Stimulated activated CD8-positive, alpha-beta memory T cell treated with anti-CD3 and anti-CD28 coated beads, Interleukin-4, amount 100 ng/mL, for 1 hour (primary cell): ENCODE results near the gene HNF1A.

Source experiments
- DNase-seq, 2 donors: peaks; one replicate each; pipeline ENCODE4 v3.0.0-alpha.2; 2020; ENCODE audit warnings: low read depth in 2 of 2, low spot score in 1 of 2

HNF1A gene

GRCh38 chr12:120959111-120959878 is 19.0 kb upstream of the HNF1A start:
- DNase-seq = no peak

DNA sequence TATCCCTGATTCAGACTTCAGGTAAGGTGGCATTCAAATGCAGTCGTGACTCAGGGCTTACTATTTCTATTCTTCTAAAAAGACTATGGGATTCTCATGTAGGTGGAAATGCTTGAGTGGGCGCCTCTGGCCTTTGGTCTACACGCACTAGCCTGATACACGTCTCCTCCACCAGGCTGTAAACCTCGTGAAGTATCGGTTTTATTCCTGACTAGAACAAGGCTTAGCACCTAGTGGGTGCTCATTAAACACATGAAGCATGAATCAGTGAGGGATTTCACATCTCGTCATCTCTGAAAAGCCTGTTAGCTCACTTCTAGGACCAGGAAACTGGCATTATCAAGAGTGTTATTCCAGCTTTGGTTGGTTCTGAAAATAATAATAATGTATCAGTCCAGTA is 17.7 kb upstream of the HNF1A start:
- no peak for DNase-seq

DNA sequence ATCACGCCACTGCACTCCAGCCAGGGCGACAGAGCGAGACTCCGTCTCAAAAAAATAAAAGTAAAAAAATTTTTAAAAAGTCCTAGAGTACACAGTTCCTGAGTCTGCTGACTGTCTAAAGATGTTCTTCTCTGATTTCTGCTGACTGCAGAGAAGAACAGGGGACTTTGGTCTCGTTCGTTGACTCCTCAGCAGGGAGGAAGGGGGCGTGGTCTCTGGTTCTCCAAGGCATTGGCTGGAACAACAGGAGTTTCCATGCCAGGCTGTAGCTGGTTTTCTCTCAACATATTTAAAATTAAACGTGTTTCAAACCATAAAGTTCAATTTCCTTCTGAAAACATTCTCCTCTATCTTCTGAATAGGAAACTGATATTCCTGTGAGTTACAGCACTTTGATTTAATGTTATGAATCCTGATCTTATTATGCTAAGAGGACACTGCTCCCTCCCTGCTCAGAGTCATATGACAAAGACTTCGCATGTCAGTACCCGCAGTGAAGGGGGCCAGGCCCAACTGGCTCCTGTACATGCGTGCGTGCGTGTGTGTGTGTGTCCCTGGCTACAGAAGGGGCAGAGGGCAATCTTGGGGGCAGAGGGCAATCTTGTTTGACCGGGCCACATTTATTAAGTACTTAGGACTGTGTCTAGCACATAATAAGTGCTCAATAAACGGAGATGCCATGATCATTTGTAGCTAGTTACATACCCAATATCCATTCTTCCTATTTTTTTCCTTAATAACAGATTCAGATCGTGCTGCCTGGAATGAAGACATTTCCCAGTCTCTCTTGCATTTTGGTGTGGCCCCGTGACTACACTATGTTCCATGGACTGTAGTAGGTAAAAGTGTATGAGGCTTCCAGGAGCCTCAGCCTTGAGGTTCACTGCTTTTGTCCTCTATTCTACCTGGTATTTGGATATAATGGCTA is 16.5 kb upstream of the HNF1A start:
- no peak for DNase-seq

GRCh38 chr12:120962532-120963020 is 15.8 kb upstream of the HNF1A start:
- no peak for DNase-seq

DNA sequence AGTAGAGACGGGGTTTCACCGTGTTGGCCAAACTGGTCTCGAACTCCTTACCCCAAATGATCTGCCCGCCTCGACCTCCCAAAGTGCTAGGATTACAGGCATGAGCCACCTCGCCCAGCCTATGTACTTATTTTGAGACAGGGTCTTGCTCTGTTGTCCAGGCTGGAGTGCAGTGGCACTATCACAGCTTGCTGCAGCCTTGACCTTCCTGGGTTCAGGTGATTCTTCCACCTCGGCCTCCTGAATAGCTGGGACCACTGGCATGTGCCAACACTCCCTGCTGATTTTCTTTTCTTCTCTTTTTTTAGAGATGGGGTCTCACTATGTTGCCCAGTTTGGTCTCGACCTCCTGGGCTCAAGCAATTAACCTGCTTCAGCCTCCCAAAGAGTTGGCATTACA is 14.0 kb upstream of the HNF1A start:
- no peak for DNase-seq

GRCh38 chr12:120965534-120966091 is 12.7 kb upstream of the HNF1A start:
- no peak for DNase-seq

DNA sequence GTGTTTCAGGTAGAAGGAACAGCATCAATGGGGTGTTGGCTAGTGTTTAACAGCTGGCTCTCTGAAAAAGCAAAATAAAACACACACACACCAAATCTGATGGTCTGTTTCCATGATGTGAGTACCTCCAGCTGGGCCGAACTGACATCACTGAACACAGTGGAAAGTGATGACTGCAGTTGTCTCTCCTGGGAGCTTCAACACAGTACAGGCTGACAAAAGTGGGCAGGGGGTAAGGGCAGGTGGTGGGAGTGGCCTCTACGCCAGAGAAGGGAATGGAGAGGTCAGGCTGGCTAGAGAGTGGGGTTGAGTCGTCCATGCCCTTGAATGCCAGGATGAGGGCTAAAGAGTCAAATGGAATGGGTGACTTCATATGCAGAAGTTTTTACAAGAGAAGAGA is 8.0 kb upstream of the HNF1A start:
- no peak for DNase-seq

DNA sequence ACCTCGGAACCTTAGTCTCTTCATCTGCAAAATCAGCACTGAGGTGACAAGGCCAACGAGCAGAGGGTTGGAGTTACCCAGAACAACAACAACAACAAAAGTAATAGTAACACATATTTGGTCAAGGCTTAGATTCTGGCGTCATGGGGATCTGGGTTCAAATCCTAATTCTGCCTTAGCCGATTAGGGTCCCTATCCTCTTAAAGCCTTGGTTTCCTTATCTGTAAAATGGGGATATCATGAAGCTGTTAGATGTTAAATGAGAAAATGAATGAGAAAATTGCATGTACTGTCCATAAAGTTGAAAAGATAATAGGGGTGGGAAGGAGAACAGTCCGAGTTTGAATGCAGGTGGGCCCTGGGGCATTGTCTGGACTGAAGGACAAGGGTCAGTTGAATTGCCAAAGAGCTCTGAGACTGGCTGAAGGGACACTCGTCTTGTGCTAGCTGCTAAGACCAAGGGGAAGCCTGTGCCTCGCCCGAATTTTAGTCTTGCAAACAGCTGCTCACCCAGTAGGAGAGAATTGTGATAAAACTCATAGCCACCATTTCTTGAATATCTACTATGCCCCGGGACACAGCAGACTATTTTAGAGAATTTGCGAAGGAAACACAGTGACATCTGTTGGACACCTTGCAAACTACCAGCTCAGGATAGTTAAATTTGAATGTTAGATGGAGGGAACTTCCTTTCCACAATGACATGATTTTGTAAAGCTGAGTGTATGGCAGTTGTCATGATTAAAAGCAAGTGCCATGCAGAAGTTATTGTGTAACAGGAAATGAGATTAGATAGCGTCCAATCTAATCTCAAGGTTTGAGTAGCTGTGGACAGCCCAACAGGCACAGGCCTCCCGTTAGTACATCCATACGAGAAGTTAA is 6.8 kb upstream of the HNF1A start:
- no peak for DNase-seq

DNA sequence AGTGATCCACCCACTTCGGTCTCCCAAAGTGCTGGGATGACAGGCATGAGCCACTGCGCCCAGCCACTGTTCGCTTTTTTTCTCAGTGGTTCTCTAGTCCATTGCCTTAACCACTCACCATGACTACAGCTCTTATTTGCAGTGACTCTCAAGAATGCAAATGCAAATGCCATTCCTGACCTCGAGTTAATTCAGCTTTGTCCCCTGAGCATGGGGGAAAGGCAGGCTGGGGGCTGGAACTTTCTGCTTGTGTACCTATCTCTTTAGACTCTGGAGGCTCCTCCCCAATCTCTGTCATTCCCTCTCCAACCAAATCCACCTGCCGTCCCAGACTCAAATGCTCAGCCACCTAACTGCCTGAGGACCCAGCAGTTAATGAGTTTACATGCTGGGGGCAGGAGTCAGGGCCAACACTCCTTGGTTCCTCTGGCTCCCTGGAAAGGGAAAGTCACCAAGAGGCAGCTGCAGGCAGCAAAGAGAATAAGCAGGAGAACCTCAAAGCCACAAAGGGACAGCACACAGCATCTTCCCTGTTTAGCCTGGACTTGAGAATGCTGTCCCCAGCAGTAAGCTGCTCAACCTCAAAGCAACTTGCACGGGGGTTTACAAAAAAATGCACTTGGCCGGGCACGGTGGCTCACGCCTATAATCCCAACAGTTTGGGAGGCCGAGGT is 5.3 kb upstream of the HNF1A start:
- no peak for DNase-seq

DNA sequence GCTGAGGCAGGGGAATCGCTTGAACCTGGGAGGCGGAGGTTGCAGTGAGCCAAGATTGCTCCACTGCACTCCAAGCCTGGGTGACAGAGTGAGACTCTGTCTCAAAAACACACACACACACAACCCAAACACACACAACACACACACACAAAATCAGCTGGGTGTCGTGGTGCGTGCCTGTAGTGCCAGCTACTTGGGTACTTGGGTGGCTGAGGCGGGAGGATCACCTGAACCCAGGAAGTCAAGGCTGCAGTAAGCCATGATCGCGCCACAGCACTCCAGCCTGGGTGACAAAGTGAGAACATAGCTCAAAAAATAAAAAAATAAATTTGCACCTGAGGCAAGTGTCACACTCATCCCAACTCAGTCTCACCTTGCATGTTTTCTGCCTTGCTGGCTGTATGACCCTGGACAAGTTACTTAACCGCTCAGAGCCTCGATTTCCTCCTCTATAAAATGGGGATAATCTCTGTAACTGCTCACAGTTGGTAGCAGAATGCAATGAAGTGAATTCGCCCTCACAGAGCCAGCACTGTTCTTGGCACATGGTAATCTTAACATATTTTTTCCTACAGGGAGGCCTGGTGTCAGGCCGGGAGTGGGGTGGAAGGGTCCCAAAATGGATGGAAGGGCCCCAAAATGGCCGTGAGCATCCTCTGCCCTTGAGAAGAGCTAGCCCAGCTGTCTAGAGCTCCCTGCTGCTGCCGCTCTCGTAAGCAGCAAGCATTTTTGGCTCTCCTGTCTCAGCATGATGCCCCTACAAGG is 630 bp upstream of the HNF1A start:
- no peak for DNase-seq

GRCh38 chr12:120979220-120979861 is 998 bp downstream of the HNF1A start:
- no peak for DNase-seq

DNA sequence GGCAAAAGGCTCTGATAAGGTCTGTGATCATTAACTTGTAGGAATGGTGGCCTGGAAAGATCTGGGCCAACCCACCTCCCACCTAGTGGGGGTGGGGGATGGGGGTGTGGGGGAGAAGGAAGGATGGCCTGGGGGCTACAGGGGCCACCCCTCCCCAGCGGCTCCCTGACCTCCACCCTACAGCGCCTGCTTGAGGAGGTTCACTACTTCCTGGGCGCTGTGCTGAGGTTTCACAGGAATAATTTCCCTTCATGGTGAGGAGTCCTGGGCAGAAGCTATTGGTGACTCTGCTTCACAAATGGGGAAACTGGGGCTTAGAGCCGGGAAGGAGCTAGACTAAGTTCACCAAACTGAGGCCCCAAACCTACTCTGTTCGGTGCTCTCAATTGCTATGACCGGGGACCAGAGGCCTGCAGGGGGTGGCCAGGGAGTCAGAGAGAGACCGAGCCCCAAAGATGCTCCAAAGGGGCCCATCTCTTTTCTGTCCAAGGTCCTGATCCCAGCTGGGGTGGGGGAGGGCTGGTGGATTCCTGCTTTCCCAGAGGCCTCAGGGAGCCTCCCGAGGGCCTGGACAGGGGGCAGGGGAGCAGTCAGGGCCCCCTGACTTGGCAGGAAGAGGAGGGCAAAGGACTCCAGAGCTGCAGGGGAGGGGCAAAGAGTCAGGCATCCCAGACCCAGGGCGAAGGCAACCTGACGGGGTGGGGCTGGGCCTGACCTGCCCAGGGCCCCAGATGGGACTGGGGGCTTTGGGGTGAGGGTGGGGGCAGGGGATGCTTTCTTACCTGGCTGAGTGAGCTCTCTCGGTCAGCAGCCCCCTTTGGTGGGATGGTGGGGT is 1.7 kb downstream of the HNF1A start:
- no peak for DNase-seq

DNA sequence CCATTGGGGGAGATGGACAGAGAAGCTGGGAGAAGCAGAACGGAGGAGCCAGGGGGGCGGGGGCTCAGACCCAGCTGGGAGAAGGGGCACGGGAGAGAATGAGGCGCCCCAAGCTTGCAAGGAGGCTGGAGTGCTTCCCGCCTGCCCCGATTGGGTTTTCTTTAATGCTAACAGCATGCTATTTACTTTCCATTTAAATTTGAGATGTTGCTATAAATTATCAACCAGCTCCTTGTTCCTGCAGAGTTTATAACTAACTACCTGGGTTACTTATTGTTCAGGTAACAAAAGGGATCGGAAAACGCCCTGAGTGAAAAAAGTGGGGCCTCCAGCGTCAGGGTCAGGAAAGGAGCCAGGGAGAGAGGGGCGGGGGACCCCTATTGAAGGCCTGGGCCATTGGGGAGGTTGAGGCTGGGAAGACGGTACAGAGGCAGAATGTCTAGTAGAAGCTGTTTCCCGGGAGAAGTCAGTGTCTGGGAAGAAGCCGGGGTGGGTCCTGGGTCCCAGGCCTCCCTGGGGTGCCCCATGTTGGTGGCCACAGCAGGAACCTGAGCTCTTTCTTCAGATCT is 2.5 kb downstream of the HNF1A start:
- DNase-seq = no peak

DNA sequence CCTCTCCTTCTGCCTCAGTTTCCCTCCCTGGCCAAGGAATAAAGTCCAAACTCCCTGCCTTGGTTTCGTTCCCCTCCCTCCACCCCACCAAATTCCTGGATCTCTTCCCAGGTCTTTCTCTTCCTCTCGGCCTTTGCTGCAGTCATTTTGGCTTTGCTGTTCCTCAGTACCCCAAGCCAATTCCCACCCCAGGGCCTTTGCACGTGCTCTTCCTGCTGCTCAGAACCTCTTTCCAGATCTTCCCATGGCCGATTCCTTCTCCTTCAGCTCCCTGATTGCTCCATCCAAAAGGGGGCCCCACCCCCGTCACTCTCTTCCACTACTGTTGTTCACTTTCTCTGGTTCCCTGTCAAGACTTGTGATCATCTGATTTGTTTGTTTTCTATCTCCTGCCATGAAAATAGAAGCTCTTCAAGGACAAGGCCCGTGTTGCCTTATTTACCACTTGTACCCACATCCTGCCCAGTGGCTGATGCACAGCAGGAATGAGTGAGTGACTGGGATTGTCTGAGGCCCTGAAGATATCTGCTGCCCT is 3.1 kb downstream of the HNF1A start:
- DNase-seq = no peak

DNA sequence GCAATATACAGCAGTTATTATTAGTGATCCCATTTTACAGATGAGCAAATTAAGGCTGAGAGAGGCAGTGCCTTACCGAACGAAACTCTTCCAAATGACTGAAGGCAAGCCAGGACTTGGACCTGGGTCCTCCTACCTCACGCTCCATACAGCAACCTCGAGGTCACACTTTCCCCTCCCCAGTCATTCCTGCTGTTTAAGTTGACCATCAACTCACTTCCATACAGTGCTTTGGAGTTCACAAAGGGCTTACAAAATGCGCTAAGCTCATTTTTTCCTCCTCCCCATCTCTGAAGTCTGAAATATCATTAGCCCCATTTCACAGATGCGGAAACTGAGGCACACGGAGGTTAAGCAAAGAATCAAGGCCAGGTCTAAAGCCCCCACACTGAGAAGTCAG is 4.3 kb downstream of the HNF1A start:
- DNase-seq = no peak

DNA sequence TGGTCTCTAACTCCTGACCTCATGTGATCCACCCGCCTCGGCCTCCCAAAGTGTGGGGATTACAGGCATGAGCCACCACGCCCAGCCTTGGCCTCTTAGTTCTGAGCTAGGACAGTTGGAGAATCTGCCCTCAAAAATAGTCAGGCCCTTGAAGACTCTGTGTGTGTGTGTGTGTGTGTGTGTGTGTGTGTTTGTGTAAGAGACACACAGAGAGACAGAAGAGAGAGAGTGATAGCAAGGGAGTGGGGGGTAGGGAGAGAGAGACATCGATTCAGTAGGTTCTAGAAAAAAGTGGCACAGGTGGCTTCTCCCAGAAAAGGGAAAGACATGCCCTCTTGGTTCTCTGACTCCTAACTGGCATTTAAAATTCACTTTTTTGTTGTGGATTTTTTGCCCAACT is 5.4 kb downstream of the HNF1A start:
- DNase-seq = no peak

DNA sequence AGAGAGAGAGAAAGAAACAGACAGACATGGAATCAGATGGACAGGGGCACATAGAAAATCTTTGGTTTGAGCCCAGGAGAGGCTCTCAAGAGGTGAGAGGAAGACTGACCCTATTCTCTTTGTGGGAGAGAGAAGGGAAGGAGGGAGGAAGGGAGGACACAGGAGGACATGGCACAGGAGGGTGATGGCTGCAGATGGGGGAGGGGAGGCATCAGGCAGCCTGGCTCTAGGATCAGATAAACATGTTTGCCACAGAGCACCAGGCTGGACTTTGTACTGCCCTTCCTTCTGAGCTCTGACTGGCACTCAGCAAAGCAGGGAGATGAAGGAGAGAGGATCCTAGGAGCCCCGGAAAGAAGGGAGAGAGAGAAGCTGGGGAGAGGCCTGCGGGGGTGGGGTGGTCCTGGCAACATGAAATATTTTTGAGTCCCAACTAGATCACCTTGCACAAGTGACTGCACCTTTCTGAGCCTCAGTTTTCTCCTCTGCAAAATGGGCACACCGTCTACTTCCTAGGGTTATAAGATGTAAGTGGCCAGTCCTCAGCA is 6.1 kb downstream of the HNF1A start:
- DNase-seq = no peak
